ENCODE measurements around the gene TOMM7. TPM values are rescaled to one million over a fixed set of nuclear protein-coding genes. Genes with fewer than 3 reads are reported as not detected.
"Not testable (repeated sequence)": the region's sequence is repeated elsewhere in the genome, so short reads cannot be mapped to it uniquely, and the experiment has no call there.

TOMM7 gene
- total RNA-seq, 2 experiments from 2014 or later = 269 to 297 TPM

DNA sequence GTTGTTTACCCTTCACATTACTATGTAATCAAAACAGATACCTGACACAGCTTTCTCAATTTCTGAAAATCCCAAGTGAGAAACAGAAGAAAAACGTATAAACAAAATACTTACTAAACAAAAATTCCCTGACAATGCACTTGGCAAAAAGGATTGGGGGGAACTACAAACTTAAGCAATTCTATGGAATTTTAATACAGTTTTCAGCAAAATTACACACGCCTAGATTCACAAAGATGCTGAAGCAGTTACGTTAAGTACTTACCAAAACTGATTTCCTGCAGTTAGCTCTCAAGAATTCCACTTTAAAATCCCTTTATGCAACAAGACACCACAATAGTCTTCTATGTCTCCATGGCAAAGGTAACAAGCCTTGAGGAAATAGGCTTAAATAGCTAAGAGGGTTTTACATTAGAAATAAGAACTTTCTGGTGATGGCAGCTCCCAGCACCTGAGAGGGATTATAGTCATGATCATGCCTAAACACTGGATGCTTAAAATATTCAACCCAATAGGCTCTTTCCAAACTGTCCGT lies 10.8 kb downstream of the TOMM7 start:
- no peaks in the 10 kb centered on the region for H3K9me3 Mint-ChIP-seq
- no peak for DNase-seq
- no peak overlapping the region for H3K4me3 Mint-ChIP-seq
- CTCF ChIA-PET = interaction anchor here (0.6 to 1.4 kb wide), 2 partner anchors 35 to 244 kb away, joined by 3 to 4 read pairs; no protein-coding TSS in a partner anchor
- H3K36me3 Mint-ChIP-seq (ENCODE audit: low read depth) = peaks cover 11% of the 10 kb centered on the region
- intact Hi-C loops (cut with micrococcal nuclease) = no loop called here
- H3K27me3 Mint-ChIP-seq (ENCODE audit: low read depth) = no peaks in the 10 kb centered on the region
- H3K27ac Mint-ChIP-seq = no peak overlapping the region
- peaks cover 11% of the 10 kb centered on the region for H3K4me1 Mint-ChIP-seq (ENCODE audit: low read depth)

GRCh38 chr7:22810843-22811242 lies 11.8 kb downstream of the TOMM7 start:
- peaks cover 4% of the 10 kb centered on the region for H3K4me1 Mint-ChIP-seq (ENCODE audit: low read depth)
- H3K9me3 Mint-ChIP-seq = no peaks in the 10 kb centered on the region
- no peak overlapping the region for H3K27ac Mint-ChIP-seq
- peaks cover 8% of the 10 kb centered on the region for H3K36me3 Mint-ChIP-seq (ENCODE audit: low read depth)
- intact Hi-C loops (cut with micrococcal nuclease) = no loop called here
- no peak for DNase-seq
- no peak overlapping the region for H3K4me3 Mint-ChIP-seq
- CTCF ChIA-PET = interaction anchor here (1.3 to 2.4 kb wide), 3 partner anchors 28 to 251 kb away, joined by 5 to 10 read pairs (median 6); no protein-coding TSS in a partner anchor
- H3K27me3 Mint-ChIP-seq (ENCODE audit: low read depth) = no peaks in the 10 kb centered on the region

DNA sequence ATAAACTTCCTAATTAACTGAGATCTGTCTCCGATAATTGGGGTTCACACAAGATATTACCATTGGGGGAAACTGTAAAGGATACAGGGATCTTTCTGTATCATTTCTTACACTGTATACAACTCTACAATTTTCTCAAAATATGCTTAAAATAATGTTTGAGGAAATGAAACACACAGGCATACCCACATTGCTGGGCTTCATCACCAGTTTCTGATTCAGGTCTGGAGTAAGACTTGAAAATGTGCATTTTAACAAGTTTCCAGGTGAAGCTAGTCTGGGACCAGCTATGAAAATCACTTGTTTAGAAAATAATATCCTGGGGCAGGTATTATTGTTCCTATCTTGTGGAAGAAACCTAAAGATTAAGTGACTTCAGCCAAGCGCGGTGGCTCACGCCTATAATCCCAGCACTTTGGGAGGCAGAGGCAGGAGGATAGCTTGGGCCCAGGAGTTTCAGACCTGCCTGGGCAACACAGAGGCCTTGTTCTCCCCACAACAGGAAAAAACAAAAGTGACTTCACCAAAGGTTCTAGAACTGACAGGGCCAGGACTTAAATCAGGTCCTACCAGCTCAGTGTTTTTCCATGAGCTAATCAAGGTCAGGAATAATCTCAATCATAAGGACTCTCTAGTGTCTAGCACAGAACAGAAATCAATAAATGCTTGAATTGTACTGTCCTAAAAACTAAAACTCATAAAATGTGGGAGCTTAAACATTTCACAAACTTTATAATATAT lies 12.6 kb downstream of the TOMM7 start:
- no peaks in the 10 kb centered on the region for H3K9me3 Mint-ChIP-seq
- no peak for DNase-seq
- H3K4me3 Mint-ChIP-seq = no peak overlapping the region
- peaks cover 8% of the 10 kb centered on the region for H3K36me3 Mint-ChIP-seq (ENCODE audit: low read depth)
- no peaks in the 10 kb centered on the region for H3K27me3 Mint-ChIP-seq (ENCODE audit: low read depth)
- intact Hi-C loops (cut with micrococcal nuclease) = no loop called here
- H3K27ac Mint-ChIP-seq = no peak overlapping the region
- CTCF ChIA-PET = interaction anchor here (0.8 to 2.4 kb wide), 5 partner anchors 27 to 250 kb away, joined by 3 to 10 read pairs (median 5); partner anchors contain the start of gene IL6
- peaks cover 2% of the 10 kb centered on the region for H3K4me1 Mint-ChIP-seq (ENCODE audit: low read depth)

- CTCF ChIA-PET = interaction anchor here (0.5 kb wide), 1 partner anchor 247 kb away, joined by 3 read pairs; no protein-coding TSS in a partner anchor
- Mint-ChIP-seq H3K27ac (no peak overlapping the region), H3K27me3 (ENCODE audit: low read depth) (no peaks in the 10 kb centered on the region), H3K9me3 (no peaks in the 10 kb centered on the region), H3K36me3 (ENCODE audit: low read depth) (peaks cover 3% of the 10 kb centered on the region), H3K4me1 (ENCODE audit: low read depth) (no peaks in the 10 kb centered on the region), H3K4me3 (no peak overlapping the region)
- DNase-seq = no peak
- intact Hi-C loops (cut with micrococcal nuclease) = no loop called here
These were observed 14.5 kb downstream of the TOMM7 start for GRCh38 chr7:22808140-22808539.

DNA sequence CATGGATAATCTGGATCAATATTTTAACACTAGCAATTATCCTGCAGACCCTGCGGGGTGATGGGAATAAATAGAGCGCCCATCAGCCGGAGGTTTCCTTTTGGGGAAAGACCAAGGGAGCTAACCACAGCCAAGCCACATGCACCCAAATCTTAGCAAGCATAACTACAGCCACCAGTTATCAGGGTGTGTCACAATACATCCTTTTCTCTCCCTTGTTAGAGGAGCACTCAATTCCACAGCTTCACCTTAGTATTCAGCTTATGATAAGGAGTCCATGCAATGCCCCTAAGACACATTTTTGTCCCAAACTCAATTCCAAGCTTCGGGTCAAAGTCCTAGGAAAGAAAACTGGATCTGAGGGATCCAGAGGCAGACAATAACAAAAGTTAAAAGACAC lies 15.9 kb downstream of the TOMM7 start:
- no peak for DNase-seq
- no peak overlapping the region for H3K4me3 Mint-ChIP-seq
- no peaks in the 10 kb centered on the region for H3K36me3 Mint-ChIP-seq (ENCODE audit: low read depth)
- no peaks in the 10 kb centered on the region for H3K4me1 Mint-ChIP-seq (ENCODE audit: low read depth)
- CTCF ChIA-PET = interaction anchor here (1.1 to 1.5 kb wide), 2 partner anchors 15 to 25 kb away, joined by 3 to 4 read pairs; no protein-coding TSS in a partner anchor
- H3K27ac Mint-ChIP-seq = no peak overlapping the region
- intact Hi-C loops (cut with micrococcal nuclease) = no loop called here
- H3K27me3 Mint-ChIP-seq (ENCODE audit: low read depth) = peaks cover 4% of the 10 kb centered on the region
- H3K9me3 Mint-ChIP-seq = no peaks in the 10 kb centered on the region

DNA sequence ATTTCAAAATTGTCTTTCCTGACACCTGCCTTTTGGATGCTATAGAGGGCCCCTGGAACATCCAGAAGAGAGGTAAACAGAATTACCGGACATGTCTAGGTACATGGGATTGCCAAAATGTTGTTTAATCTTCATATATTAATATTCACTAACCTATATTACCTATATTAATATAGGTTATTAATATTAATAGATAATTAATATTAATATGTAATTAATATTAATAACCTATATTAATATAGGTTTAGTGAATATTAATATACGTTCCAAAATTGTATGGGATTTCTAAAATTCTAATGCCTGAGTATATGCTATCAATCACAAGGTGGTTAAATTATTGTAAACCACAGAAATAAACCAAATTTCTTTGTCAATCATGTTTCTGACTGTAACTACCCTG lies 17.4 kb downstream of the TOMM7 start:
- Mint-ChIP-seq H3K9me3 (no peaks in the 10 kb centered on the region), H3K36me3 (ENCODE audit: low read depth) (no peaks in the 10 kb centered on the region), H3K27ac (no peak overlapping the region), H3K4me1 (ENCODE audit: low read depth) (no peaks in the 10 kb centered on the region), H3K4me3 (no peak overlapping the region), H3K27me3 (ENCODE audit: low read depth) (peaks cover 4% of the 10 kb centered on the region)
- no peak for DNase-seq
- CTCF ChIA-PET = interaction anchor here (0.7 to 0.9 kb wide), 3 partner anchors 20 to 72 kb away, joined by 3 to 4 read pairs (median 4); no protein-coding TSS in a partner anchor
- intact Hi-C loops (cut with micrococcal nuclease) = no loop called here

DNA sequence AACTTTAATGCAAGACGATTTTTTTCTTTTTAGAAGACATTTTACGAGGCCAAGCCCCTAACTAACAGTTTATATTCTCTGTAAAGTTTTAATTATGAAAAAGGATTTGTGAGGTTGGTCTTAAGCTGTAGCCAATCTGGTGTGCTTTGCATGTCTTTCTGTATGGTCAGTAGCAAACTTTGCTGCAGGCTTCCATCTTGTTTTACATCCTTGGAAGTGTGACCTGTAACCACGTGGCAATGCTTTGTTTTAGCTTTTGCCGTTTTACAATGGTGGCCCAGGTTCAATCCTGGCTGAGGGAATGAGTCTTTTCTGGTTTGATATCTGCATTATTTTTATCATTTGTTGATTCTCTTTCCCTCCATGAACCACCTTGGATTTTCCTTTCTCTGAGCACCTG lies 19.8 kb downstream of the TOMM7 start:
- H3K9me3 Mint-ChIP-seq; H3K4me3 Mint-ChIP-seq; H3K27me3 Mint-ChIP-seq (ENCODE audit: low read depth); H3K36me3 Mint-ChIP-seq (ENCODE audit: low read depth); DNase-seq; H3K4me1 Mint-ChIP-seq (ENCODE audit: low read depth); H3K27ac Mint-ChIP-seq; intact Hi-C loops (cut with micrococcal nuclease): not testable (repeated sequence)
- CTCF ChIA-PET = interaction anchor here (1.2 kb wide), 1 partner anchor 252 kb away, joined by 3 read pairs; no protein-coding TSS in a partner anchor

DNA sequence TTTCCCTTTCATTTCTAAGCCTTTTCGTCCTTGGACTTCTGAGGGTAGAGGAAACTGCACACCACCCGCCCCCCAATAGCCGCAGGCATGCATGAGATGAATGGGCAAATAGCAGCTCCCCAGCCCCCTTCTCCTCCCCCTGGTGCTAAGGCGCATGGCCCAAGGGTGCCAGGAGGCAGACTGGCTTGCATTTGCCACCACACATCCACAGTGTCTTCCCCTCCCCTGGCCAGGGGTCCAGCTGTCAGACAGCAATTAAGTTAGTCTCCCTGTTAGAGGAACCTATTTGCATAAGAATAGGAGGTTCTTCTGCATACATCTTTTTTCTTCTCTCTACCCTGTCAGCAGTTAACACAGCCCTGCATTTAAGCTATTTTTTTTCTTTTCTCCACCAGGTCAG lies 20.2 kb downstream of the TOMM7 start:
- H3K36me3 Mint-ChIP-seq (ENCODE audit: low read depth) = no peaks in the 10 kb centered on the region
- CTCF ChIA-PET = interaction anchor here (1.2 kb wide), 1 partner anchor 253 kb away, joined by 3 read pairs; no protein-coding TSS in a partner anchor
- no peaks in the 10 kb centered on the region for H3K4me1 Mint-ChIP-seq (ENCODE audit: low read depth)
- DNase-seq = no peak
- no peaks in the 10 kb centered on the region for H3K9me3 Mint-ChIP-seq
- no peak overlapping the region for H3K27ac Mint-ChIP-seq
- peaks cover 4% of the 10 kb centered on the region for H3K27me3 Mint-ChIP-seq (ENCODE audit: low read depth)
- no peak overlapping the region for H3K4me3 Mint-ChIP-seq
- intact Hi-C loops (cut with micrococcal nuclease) = no loop called here

DNA sequence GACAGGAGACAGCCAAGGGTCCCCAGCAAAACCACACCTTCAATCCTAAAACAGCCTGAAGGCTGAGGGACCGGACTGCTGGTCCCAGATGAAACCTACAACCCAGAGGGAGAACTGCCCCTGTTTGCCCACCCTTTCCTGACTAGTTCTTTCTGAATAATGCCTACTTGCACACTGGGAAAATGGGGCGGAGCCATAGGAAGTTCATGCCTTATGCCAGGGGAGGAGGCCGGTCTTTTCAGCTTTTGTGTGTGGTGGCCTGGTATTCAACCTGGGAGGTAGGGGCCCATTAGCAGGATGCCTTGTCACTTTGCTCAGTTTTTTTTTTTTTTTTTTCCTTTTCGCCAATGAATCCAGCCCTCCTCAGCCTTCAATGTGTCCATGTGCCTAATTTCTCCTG lies 20.7 kb downstream of the TOMM7 start:
- CTCF ChIA-PET = no interaction called here
- Mint-ChIP-seq H3K27ac (no peak overlapping the region), H3K9me3 (peaks cover 3% of the 10 kb centered on the region), H3K4me1 (ENCODE audit: low read depth) (no peaks in the 10 kb centered on the region), H3K36me3 (ENCODE audit: low read depth) (no peaks in the 10 kb centered on the region), H3K4me3 (no peak overlapping the region), H3K27me3 (ENCODE audit: low read depth) (peaks cover 4% of the 10 kb centered on the region)
- DNase-seq = no peak
- intact Hi-C loops (cut with micrococcal nuclease) = no loop called here

DNA sequence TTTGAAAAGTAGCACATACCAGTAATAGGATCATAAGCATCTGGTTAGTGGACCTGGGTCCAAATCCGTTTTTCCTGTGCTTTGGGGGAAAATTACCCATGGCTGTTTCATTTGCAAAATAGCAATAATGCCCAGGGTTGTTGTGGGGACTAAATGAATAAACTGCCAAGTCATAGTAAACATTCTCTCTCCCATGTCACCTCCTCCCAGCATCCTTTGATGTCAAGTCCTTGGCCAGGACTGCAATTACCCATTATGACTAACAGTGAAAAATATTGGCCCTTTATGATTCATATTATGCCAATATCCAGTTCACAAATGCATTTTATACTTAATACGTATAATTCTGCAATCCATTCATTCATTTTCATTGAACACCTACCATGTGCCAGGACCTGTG lies 23.0 kb downstream of the TOMM7 start:
- Mint-ChIP-seq H3K27ac (no peak overlapping the region), H3K4me3 (no peak overlapping the region), H3K36me3 (ENCODE audit: low read depth) (no peaks in the 10 kb centered on the region), H3K9me3 (peaks cover 4% of the 10 kb centered on the region), H3K4me1 (ENCODE audit: low read depth) (no peaks in the 10 kb centered on the region), H3K27me3 (ENCODE audit: low read depth) (peaks cover 4% of the 10 kb centered on the region)
- intact Hi-C loops (cut with micrococcal nuclease) = no loop called here
- CTCF ChIA-PET = no interaction called here
- DNase-seq = no peak

GRCh38 chr7:22793593-22794462 lies 28.8 kb downstream of the TOMM7 start:
- H3K36me3 Mint-ChIP-seq (ENCODE audit: low read depth) = no peaks in the 10 kb centered on the region
- H3K9me3 Mint-ChIP-seq = peaks cover 4% of the 10 kb centered on the region
- H3K27ac Mint-ChIP-seq = no peak overlapping the region
- CTCF ChIA-PET = interaction anchor here (1.0 kb wide), 1 partner anchor 15 kb away, joined by 4 read pairs; no protein-coding TSS in a partner anchor
- H3K4me1 Mint-ChIP-seq (ENCODE audit: low read depth) = no peaks in the 10 kb centered on the region
- no peak overlapping the region for H3K4me3 Mint-ChIP-seq
- intact Hi-C loops (cut with micrococcal nuclease) = no loop called here
- DNase-seq = no peak
- peaks cover 2% of the 10 kb centered on the region for H3K27me3 Mint-ChIP-seq (ENCODE audit: low read depth)

Measured in activated naive CD4-positive, alpha-beta T cell treated with anti-CD3 and anti-CD28 coated beads for 36 hours (primary cell).